Testis (tissue), 2 donors: ENCODE measurements around the gene TFAP2B.

Source experiments
- POLR2A ChIP-seq: fragments of 450-650 bp; IDR thresholded peaks from one replicate; pipeline ENCODE4 v1.6.1; 2017; ENCODE audit warnings: antibody characterized with exemption, mild to moderate bottlenecking, moderate library complexity
- TF ChIP-seq, protein P1 (sequence below), 3 experiments: fragments of 450-650 bp in 2 of 3; fragments of 200-600 bp in 1 of 3; sonication (generic) in 1 of 3; IDR thresholded peaks; one replicate each; pipeline ENCODE4 v1.5.1; 2016 to 2019; ENCODE audit warnings: antibody characterized with exemption in 3 of 3, mild to moderate bottlenecking in 2 of 3, moderate library complexity in 1 of 3

DNA sequence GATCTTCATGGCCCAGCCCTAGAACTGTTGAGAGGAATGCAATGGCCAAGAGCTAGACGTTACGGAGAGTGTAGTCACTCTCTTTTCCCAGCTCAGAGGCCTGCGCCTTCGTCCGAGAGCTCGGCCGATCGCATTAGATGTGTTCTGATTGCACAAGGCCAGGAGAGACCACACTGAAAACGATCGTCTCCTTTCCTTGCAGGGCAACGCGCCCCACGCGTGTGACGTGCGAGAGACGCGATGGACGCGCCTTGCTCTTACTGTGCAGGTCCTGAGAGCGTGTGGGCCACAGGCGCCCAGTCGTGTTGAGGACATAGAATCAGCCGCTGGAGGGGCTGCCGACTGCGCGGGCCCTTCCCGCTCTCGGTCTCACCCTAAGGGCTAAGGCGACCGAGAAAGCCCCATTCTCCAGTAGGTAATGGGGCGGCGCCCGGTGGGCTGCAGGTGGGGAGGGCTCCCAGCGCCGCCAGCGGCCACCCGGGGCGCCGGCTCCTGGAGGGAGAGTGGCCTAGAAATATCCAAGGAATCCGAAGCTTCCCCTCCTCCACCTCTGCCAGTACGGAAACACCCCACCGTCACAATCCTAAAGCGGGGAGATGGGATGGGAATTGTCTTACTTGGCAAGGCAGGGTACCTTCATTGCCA, 26.9 kb downstream of the TFAP2B start:
- TF ChIP-seq, protein P1, sequence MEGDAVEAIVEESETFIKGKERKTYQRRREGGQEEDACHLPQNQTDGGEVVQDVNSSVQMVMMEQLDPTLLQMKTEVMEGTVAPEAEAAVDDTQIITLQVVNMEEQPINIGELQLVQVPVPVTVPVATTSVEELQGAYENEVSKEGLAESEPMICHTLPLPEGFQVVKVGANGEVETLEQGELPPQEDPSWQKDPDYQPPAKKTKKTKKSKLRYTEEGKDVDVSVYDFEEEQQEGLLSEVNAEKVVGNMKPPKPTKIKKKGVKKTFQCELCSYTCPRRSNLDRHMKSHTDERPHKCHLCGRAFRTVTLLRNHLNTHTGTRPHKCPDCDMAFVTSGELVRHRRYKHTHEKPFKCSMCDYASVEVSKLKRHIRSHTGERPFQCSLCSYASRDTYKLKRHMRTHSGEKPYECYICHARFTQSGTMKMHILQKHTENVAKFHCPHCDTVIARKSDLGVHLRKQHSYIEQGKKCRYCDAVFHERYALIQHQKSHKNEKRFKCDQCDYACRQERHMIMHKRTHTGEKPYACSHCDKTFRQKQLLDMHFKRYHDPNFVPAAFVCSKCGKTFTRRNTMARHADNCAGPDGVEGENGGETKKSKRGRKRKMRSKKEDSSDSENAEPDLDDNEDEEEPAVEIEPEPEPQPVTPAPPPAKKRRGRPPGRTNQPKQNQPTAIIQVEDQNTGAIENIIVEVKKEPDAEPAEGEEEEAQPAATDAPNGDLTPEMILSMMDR (IDR thresholded peaks at IDR 0.05), result no peak
- no peak for TF ChIP-seq POLR2A
